SK-N-MC (cell line): Measurements from ENCODE around the gene AP2M1.

ENCODE experiments used
- EZH2 ChIP-seq: fragments of 200-600 bp; sonication (generic); IDR thresholded peaks from one replicate; pipeline ENCODE4 v1.6.1; 2017; ENCODE audit warnings: antibody characterized with exemption
- POLR2AphosphoS5 ChIP-seq: IDR thresholded peaks from 2 replicates; pipeline ENCODE4 v1.6.1; 2012; ENCODE audit warnings: mild to moderate bottlenecking, low read depth, low read length, borderline replicate concordance

GRCh38 chr3:184230603-184231528 lies 56.2 kb downstream of the AP2M1 start:
- peak; percentile 24 for TF ChIP-seq EZH2
- TF ChIP-seq POLR2AphosphoS5, result no peak
